ENCODE data around the gene ATXN1. TPM values are rescaled to one million over a fixed set of nuclear protein-coding genes. Genes with fewer than 3 reads are reported as not detected.

ATXN1 gene
- total and polyA plus RNA-seq, 2 of the 13 experiments (the other 11 are each of a cell fraction or from before 2014, with no cell fraction given), result 20.7 to 39.5 TPM

GRCh38 chr6:16316741-16317251 is 444.5 kb downstream of the ATXN1 start (continued):
- TF ChIP-seq PRDM4 (CRISPR knock-in tag; IDR thresholded peaks at IDR 0.05; ENCODE audit: borderline replicate concordance) (no peak), NFE2 (CRISPR knock-in tag; IDR thresholded peaks at IDR 0.05) (no peak), HOXA5 (CRISPR knock-in tag; IDR thresholded peaks at IDR 0.05) (no peak), MIER3 (CRISPR knock-in tag; IDR thresholded peaks at IDR 0.05; ENCODE audit: borderline replicate concordance) (no peak), GMEB1 (CRISPR knock-in tag; IDR thresholded peaks at IDR 0.05; ENCODE audit: borderline replicate concordance) (no peak), CBX5 (CRISPR knock-in tag; IDR thresholded peaks at IDR 0.05; ENCODE audit: borderline replicate concordance) (no peak), HMGXB3 (CRISPR knock-in tag; IDR thresholded peaks at IDR 0.05; ENCODE audit: borderline replicate concordance) (no peak), BORCS8-MEF2B (CRISPR knock-in tag; IDR thresholded peaks at IDR 0.05) (no peak), GMEB2 (CRISPR knock-in tag; IDR thresholded peaks at IDR 0.05; ENCODE audit: low read depth) (no peak), RFX1 (IDR thresholded peaks at IDR 0.05) (no peak), ZNF362 (CRISPR knock-in tag; IDR thresholded peaks at IDR 0.05; ENCODE audit: borderline replicate concordance) (peak; percentile 97), ZUFSP (CRISPR knock-in tag; IDR thresholded peaks at IDR 0.05; ENCODE audit: borderline replicate concordance) (no peak), NCOA1 (CRISPR knock-in tag; IDR thresholded peaks at IDR 0.05) (0 out of 2 replicates have a peak, but pooled peaks have one; percentile 37), ZNF501 (CRISPR knock-in tag; IDR thresholded peaks at IDR 0.05) (no peak)
